ENCODE results near the gene CEACAM19. TPM values are rescaled to one million over a fixed set of nuclear protein-coding genes. Genes with fewer than 3 reads are reported as not detected.
"Not testable (repeated sequence)": the region's sequence is repeated elsewhere in the genome, so short reads cannot be mapped to it uniquely, and the experiment has no call there.

The CEACAM19 gene
- total and polyA plus RNA-seq, 9 donors: 2.2 to 10.0 (median 5.4) TPM

DNA sequence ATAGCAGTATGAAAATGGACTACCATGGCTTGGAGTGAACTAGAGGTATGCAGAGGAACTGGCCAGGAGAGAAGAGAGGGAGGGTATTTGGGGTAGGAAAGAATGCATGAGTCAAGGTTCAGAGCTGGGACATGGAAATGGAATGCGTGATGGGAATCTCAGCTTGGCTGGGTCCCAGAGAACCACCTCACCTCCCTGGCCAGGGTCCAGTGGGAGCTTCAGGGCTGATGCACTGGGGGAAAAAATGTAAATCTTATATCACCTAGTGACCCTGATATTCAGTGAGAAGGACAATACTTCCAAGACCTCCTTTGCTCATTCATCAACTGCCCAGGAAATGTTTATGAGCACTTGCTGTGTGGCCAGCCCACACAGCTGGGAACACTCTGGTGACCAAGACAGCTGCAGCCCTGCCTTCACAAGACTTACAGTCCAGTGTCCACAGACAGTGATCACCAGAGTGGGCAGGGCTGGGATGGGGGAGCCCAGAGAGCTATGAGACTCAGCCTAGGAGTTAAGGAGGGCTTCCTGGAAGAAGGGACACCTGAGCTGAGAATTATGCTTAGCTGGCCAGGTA lies 45.1 kb upstream of the CEACAM19 start:
- intact Hi-C loops (cut with DNase I): no loop called here
- Histone ChIP-seq H3K4me3 (no peak overlapping the region), H3K4me1 (ENCODE audit: insufficient read depth) (no peaks in the 10 kb centered on the region), H3K27ac (no peak overlapping the region), H3K27me3 (no peaks in the 10 kb centered on the region), H3K9me3 (no peaks in the 10 kb centered on the region), H3K36me3 (no peaks in the 10 kb centered on the region)
- no peak for DNase-seq
- WGBS, 3 donors: 19 to 30% (median 23%) methylated on average over 1 of the region's 1 CpG
- TF ChIP-seq POLR2A (IDR thresholded peaks at IDR 0.05) (no peak), EP300 (IDR thresholded peaks at IDR 0.05) (no peak)
- TF ChIP-seq, protein P1, sequence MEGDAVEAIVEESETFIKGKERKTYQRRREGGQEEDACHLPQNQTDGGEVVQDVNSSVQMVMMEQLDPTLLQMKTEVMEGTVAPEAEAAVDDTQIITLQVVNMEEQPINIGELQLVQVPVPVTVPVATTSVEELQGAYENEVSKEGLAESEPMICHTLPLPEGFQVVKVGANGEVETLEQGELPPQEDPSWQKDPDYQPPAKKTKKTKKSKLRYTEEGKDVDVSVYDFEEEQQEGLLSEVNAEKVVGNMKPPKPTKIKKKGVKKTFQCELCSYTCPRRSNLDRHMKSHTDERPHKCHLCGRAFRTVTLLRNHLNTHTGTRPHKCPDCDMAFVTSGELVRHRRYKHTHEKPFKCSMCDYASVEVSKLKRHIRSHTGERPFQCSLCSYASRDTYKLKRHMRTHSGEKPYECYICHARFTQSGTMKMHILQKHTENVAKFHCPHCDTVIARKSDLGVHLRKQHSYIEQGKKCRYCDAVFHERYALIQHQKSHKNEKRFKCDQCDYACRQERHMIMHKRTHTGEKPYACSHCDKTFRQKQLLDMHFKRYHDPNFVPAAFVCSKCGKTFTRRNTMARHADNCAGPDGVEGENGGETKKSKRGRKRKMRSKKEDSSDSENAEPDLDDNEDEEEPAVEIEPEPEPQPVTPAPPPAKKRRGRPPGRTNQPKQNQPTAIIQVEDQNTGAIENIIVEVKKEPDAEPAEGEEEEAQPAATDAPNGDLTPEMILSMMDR (IDR thresholded peaks at IDR 0.05): no peak

DNA sequence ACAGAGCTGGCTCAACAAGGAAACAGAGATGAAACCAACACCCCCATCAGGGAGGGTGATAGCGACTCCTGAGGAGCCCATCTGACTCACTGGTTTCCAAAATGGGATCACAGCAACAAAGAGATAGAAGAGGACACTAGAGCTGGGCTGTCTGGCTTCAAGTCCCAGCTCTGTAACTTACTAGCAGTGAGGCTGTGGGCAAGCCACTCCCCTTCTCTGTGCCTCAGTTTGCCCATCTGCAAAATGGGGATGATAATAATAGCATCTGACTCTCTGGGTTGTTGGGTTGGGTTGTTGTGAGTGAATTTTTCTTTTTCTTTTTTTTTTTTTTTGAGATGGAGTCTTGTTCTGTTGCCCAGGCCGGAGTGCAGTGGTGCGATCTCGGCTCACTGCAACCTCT lies 43.7 kb upstream of the CEACAM19 start:
- H3K27me3 ChIP-seq: no peaks in the 10 kb centered on the region
- H3K4me3 ChIP-seq: no peak overlapping the region
- DNase-seq: no peak
- 94% methylated on average over 4 of the region's 4 CpGs for WGBS, 3 donors
- TF ChIP-seq EP300 (IDR thresholded peaks at IDR 0.05): no peak
- TF ChIP-seq, protein P1 (IDR thresholded peaks at IDR 0.05): no peak
- no peak for TF ChIP-seq POLR2A (IDR thresholded peaks at IDR 0.05)
- no peaks in the 10 kb centered on the region for H3K9me3 ChIP-seq
- no peaks in the 10 kb centered on the region for H3K4me1 ChIP-seq (ENCODE audit: insufficient read depth)
- intact Hi-C loops (cut with DNase I): no loop called here
- no peaks in the 10 kb centered on the region for H3K36me3 ChIP-seq
- no peak overlapping the region for H3K27ac ChIP-seq

DNA sequence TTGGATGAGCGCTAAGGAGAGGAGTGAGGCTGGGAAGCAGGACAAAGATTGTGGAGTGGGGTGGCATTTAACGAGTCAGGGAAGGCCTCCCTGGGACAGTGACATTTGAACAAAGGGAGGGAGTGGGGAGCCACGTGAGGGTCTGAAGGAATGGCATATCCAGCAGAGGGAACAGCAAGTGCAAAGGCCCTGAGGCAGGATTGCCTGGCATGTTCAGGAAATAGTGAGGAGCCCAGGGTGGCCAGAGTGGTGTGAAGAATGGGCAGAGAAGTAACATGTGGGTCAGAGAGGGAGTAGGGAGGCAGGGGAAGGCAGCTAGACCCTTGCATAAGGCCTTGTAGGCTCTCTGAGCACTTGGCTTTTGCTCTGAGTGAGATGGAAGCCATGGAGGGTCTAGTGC lies 42.5 kb upstream of the CEACAM19 start:
- no peaks in the 10 kb centered on the region for H3K4me1 ChIP-seq (ENCODE audit: insufficient read depth)
- no peak for DNase-seq
- intact Hi-C loops (cut with DNase I): no loop called here
- H3K4me3 ChIP-seq: no peak overlapping the region
- H3K27me3 ChIP-seq: no peaks in the 10 kb centered on the region
- TF ChIP-seq POLR2A (IDR thresholded peaks at IDR 0.05): no peak
- TF ChIP-seq, protein P1 (IDR thresholded peaks at IDR 0.05): no peak
- TF ChIP-seq EP300 (IDR thresholded peaks at IDR 0.05): no peak
- H3K27ac ChIP-seq: no peak overlapping the region
- WGBS, 3 donors: 87 to 95% (median 93%) methylated on average over 3 of the region's 3 CpGs
- H3K36me3 ChIP-seq: no peaks in the 10 kb centered on the region
- no peaks in the 10 kb centered on the region for H3K9me3 ChIP-seq

DNA sequence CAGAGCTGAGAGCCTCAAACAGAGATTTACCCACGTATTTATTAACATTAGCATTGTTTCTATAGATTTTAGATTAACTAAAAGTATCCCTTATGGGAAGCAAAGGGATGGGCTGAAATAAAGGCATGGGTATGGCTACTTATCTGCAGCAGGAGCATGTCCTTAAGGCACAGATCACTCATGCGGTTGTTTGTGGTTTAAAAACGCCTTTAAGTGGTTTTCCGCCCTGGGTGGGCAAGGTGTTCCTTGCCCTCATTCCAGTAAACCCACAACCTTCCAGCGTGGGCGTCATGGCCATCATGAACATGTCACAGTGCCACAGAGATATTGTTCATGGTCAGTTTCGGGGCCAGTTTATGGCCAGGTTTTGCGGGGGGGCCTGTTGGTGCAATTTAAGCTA lies 39.7 kb upstream of the CEACAM19 start:
- H3K4me1 ChIP-seq (ENCODE audit: insufficient read depth); intact Hi-C loops (cut with DNase I): not testable (repeated sequence)

DNA sequence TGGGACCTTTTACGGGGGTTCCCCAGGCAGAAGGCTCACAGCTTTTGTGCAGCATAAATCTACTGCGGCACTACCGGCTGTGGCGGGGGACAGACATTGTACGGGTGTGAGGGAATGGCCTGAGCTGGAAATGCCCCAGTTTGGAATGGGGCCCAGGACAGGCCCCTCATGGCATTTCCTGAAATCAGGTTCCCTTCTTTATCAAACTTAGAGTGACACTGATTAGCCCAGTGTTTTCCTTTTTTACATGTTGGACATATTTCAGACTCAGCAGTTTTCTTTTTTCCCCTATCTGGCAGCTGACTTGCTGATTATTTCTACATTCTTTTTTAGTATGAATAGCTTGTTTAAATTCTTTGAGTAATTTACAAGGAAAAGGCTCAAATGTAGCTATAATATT lies 37.2 kb upstream of the CEACAM19 start:
- intact Hi-C loops (cut with DNase I); H3K4me1 ChIP-seq (ENCODE audit: insufficient read depth); H3K27me3 ChIP-seq; DNase-seq; H3K36me3 ChIP-seq; H3K9me3 ChIP-seq; H3K4me3 ChIP-seq; H3K27ac ChIP-seq: not testable (repeated sequence)
- WGBS, 3 donors: 1 to 2% (median 2%) methylated on average over 5 of the region's 5 CpGs

More for the DNA sequence above, 39.7 kb upstream of the CEACAM19 start:
- H3K4me3 ChIP-seq, H3K27ac ChIP-seq, H3K9me3 ChIP-seq, H3K36me3 ChIP-seq, H3K27me3 ChIP-seq, DNase-seq: not testable (repeated sequence)
- WGBS, 3 donors: 85 to 91% (median 88%) methylated on average over 8 of the region's 8 CpGs

Measured in ovary (tissue), 9 donors.